Measurements from ENCODE around the gene ABCA3.

GRCh38 chr16:2388875-2389433 is 48.4 kb upstream of the ABCA3 start:
- no peak for TF ChIP-seq POLR2AphosphoS5 (IDR thresholded peaks at IDR 0.05)
- TF ChIP-seq CTCF (IDR thresholded peaks at IDR 0.05): no peak
- no peak for TF ChIP-seq POLR2A (IDR thresholded peaks at IDR 0.05)

Data from sigmoid colon (tissue), 4 donors.